ENCODE measurements around the gene ARMC9. TPM values are rescaled to one million over a fixed set of nuclear protein-coding genes. Genes with fewer than 3 reads are reported as not detected.

ARMC9 gene
- total RNA-seq, 2 experiments from 2014 or later: 2.3 to 2.5 TPM

GRCh38 chr2:231184319-231184718 lies 14.1 kb upstream of the ARMC9 start:
- intact Hi-C loops (cut with DNase I, micrococcal nuclease): no loop called here
- ATAC-seq: no peak
- peaks cover 6% of the 10 kb centered on the region for H3K4me1 Mint-ChIP-seq
- peaks cover 3% of the 10 kb centered on the region for H3K27me3 Mint-ChIP-seq
- ChIA-PET POLR2A (no interaction called here), CTCF (no interaction called here)
- no peaks in the 10 kb centered on the region for H3K9me3 Mint-ChIP-seq (ENCODE audit: low read depth)
- H3K36me3 Mint-ChIP-seq (ENCODE audit: low read depth): no peaks in the 10 kb centered on the region
- no peak overlapping the region for H3K4me3 Mint-ChIP-seq
- H3K27ac Mint-ChIP-seq: no peak overlapping the region
- no peak for DNase-seq

- Mint-ChIP-seq H3K9me3 (ENCODE audit: low read depth) (no peaks in the 10 kb centered on the region), H3K36me3 (ENCODE audit: low read depth) (no peaks in the 10 kb centered on the region), H3K27me3 (peaks cover 8% of the 10 kb centered on the region), H3K27ac (no peak overlapping the region), H3K4me3 (no peak overlapping the region), H3K4me1 (peaks cover under 1% of the 10 kb centered on the region)
- no peak for DNase-seq
- ATAC-seq: no peak
- ChIA-PET CTCF (interaction anchor here (1.0 kb wide), 1 partner anchor 18 kb away, joined by 3 read pairs; no protein-coding TSS in a partner anchor), POLR2A (no interaction called here)
- intact Hi-C loops (cut with DNase I, micrococcal nuclease): no loop called here
These were observed 13.2 kb upstream of the ARMC9 start for GRCh38 chr2:231185050-231185725.

DNA sequence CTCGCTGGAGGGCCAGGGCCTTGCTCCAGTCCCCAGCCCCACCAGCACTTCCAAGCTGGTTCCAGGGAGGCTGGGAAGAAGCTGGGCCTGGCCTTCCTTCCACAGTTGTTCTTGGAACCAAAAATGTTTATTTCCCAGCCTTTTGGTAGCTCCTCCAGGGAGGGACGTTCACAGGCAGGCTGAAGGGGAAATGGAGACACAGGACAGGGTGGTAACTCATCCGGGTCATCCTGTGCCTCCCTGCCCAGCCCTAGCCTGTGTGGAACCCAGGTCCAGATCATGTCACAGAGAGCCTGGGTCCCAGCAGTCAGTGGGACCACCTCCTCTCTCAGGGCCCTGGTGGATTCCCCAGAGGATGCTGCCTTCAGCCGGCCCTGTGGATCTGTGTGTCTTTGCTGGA lies 12.5 kb upstream of the ARMC9 start:
- H3K9me3 Mint-ChIP-seq (ENCODE audit: low read depth): no peaks in the 10 kb centered on the region
- H3K27ac Mint-ChIP-seq: no peak overlapping the region
- H3K36me3 Mint-ChIP-seq (ENCODE audit: low read depth): no peaks in the 10 kb centered on the region
- H3K4me3 Mint-ChIP-seq: no peak overlapping the region
- ChIA-PET POLR2A (interaction anchor here (0.5 kb wide), 1 partner anchor 164 kb away, joined by 3 read pairs; no protein-coding TSS in a partner anchor), CTCF (interaction anchor here (1.0 kb wide), 2 partner anchors 17 to 18 kb away, joined by 3 read pairs; no protein-coding TSS in a partner anchor)
- H3K27me3 Mint-ChIP-seq: peaks cover 9% of the 10 kb centered on the region
- no peak for DNase-seq
- intact Hi-C loops (cut with DNase I, micrococcal nuclease): no loop called here
- H3K4me1 Mint-ChIP-seq: no peaks in the 10 kb centered on the region
- no peak for ATAC-seq

- POLR2A ChIA-PET: interaction anchor here (0.5 kb wide), 1 partner anchor 164 kb away, joined by 3 read pairs; no protein-coding TSS in a partner anchor
- H3K9me3 Mint-ChIP-seq (ENCODE audit: low read depth): no peaks in the 10 kb centered on the region
These were observed 12.1 kb upstream of the ARMC9 start for GRCh38 chr2:231186325-231186724.

DNA sequence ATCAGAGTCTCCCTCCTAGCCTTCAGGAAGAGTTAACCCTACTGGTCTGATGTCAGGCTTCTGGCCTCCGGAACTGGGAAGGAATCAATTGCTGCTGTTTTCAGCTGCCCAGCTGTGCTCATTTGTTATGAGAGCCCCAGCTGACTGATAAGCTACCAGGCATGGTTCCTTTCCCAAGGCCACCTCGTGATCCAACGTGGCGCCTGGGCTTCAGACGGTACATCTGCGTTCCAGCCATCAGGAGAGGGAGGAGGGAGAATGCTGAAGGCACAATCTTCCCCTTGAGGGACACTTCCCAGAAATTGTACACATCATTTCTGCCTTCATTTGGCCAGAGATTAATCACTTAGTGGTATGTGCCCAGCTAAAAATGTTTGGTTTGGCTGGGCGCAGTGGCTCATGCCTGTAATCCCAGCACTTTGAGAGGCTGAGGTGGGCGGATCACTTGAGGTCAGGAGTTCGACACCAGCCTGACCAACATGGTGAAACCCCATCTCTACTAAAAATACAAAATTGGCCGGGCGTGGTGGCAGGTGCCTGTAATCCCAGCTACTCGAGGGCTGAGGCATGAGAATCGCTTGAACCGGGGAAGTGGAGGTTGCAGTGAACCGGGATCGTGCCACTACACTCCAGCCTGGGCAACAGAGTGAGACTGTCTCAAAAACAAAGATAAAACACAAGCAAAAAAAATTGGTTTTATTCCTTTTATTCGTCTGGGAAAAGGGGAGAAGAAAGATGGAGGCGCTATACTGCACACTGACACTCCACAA lies 10.5 kb upstream of the ARMC9 start:
- intact Hi-C loops (cut with DNase I, micrococcal nuclease): no loop called here
- H3K27me3 Mint-ChIP-seq: peaks cover 9% of the 10 kb centered on the region
- ChIA-PET POLR2A (no interaction called here), CTCF (interaction anchor here (0.6 kb wide), 1 partner anchor 49 kb away, joined by 3 read pairs; no protein-coding TSS in a partner anchor)
- DNase-seq: no peak
- no peaks in the 10 kb centered on the region for H3K4me1 Mint-ChIP-seq
- H3K4me3 Mint-ChIP-seq: no peak overlapping the region
- H3K9me3 Mint-ChIP-seq (ENCODE audit: low read depth): no peaks in the 10 kb centered on the region
- no peak for ATAC-seq
- no peak overlapping the region for H3K27ac Mint-ChIP-seq
- H3K36me3 Mint-ChIP-seq (ENCODE audit: low read depth): no peaks in the 10 kb centered on the region

More at GRCh38 chr2:231186325-231186724, 12.1 kb upstream of the ARMC9 start:
- intact Hi-C loops (cut with DNase I, micrococcal nuclease): no loop called here
- Mint-ChIP-seq H3K4me3 (no peak overlapping the region), H3K27ac (no peak overlapping the region), H3K4me1 (no peaks in the 10 kb centered on the region), H3K27me3 (peaks cover 9% of the 10 kb centered on the region), H3K36me3 (ENCODE audit: low read depth) (no peaks in the 10 kb centered on the region)
- no peak for DNase-seq
- CTCF ChIA-PET: interaction anchor here (1.0 kb wide), 1 partner anchor 18 kb away, joined by 3 read pairs; no protein-coding TSS in a partner anchor
- no peak for ATAC-seq

- DNase-seq: no peak
- CTCF ChIA-PET: interaction anchor here (1.2 kb wide), 1 partner anchor 17 kb away, joined by 3 read pairs; no protein-coding TSS in a partner anchor
- H3K4me1 Mint-ChIP-seq: no peaks in the 10 kb centered on the region
- peaks cover 9% of the 10 kb centered on the region for H3K27me3 Mint-ChIP-seq
- H3K9me3 Mint-ChIP-seq (ENCODE audit: low read depth): no peaks in the 10 kb centered on the region
- no peaks in the 10 kb centered on the region for H3K36me3 Mint-ChIP-seq (ENCODE audit: low read depth)
- no peak overlapping the region for H3K4me3 Mint-ChIP-seq
- POLR2A ChIA-PET: no interaction called here
- intact Hi-C loops (cut with DNase I, micrococcal nuclease): no loop called here
- no peak for ATAC-seq
- no peak overlapping the region for H3K27ac Mint-ChIP-seq
These were observed 9.8 kb upstream of the ARMC9 start for GRCh38 chr2:231188506-231189170.

- ATAC-seq (no peak), DNase-seq (no peak)
- Mint-ChIP-seq H3K36me3 (ENCODE audit: low read depth) (no peaks in the 10 kb centered on the region), H3K9me3 (ENCODE audit: low read depth) (no peaks in the 10 kb centered on the region), H3K27ac (no peak overlapping the region), H3K4me3 (no peak overlapping the region), H3K4me1 (no peaks in the 10 kb centered on the region), H3K27me3 (peaks cover 11% of the 10 kb centered on the region)
- intact Hi-C loops (cut with DNase I, micrococcal nuclease): no loop called here
- ChIA-PET POLR2A (no interaction called here), CTCF (interaction anchor here (1.2 kb wide), 1 partner anchor 17 kb away, joined by 3 read pairs; no protein-coding TSS in a partner anchor)
These were observed 9.3 kb upstream of the ARMC9 start for GRCh38 chr2:231189171-231189530.

DNA sequence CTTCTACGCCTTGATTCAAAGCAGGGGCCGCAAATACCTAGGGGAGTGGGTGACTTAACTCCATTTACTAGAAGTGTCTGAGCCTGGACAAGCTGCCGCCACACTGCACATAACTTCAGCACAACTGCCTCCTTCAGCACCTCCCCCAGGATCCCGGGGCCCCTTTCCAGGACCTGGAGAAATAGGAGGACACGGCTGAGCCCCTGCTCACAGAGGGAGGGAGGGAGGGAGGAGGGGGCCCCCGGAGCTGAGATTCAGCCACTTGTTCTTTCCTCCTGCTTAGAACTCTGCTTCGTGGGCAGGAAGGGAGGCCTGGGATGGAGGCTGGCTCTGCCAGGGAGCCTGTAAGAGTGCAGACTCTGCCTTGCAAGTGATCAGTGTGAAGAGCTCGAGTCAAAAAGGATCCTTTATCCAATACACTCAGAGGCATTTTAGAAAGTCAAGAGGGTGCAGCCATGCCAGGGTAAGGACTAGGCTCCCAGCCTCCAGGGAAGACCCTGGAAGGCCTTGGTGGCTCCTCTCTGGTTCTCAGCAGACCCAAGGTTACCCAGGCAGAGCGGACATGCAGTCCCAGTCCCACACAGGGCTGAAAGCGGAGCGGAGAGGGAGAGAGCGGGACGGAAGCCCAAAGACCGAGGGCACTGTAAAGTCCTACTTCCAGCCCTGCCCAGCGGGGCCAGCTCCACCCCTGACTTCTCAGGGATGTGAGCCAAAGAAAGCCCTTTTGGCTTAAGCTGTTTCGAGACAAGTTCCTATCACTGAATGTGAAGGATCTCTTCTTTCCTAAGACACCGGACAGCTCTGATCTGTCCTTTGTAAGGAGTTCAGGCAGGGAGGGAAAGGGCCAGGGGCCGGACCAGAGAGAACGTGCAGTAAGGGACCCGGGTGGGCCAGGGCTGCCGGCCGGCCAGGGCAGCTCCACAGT lies 8.6 kb upstream of the ARMC9 start:
- H3K9me3 Mint-ChIP-seq (ENCODE audit: low read depth): no peaks in the 10 kb centered on the region
- peaks cover 12% of the 10 kb centered on the region for H3K27me3 Mint-ChIP-seq
- POLR2A ChIA-PET: no interaction called here
- intact Hi-C loops (cut with DNase I, micrococcal nuclease): no loop called here
- CTCF ChIA-PET: interaction anchor here (1.2 kb wide), 2 partner anchors 17 to 18 kb away, joined by 3 read pairs; no protein-coding TSS in a partner anchor
- H3K36me3 Mint-ChIP-seq (ENCODE audit: low read depth): no peaks in the 10 kb centered on the region
- H3K4me1 Mint-ChIP-seq: no peaks in the 10 kb centered on the region
- H3K27ac Mint-ChIP-seq: no peak overlapping the region
- no peak overlapping the region for H3K4me3 Mint-ChIP-seq
- DNase-seq (no peak), ATAC-seq (no peak)

- intact Hi-C loops (cut with DNase I, micrococcal nuclease): no loop called here
- Mint-ChIP-seq H3K27me3 (peaks cover 12% of the 10 kb centered on the region), H3K27ac (no peak overlapping the region), H3K4me3 (no peak overlapping the region), H3K4me1 (no peaks in the 10 kb centered on the region), H3K36me3 (ENCODE audit: low read depth) (no peaks in the 10 kb centered on the region), H3K9me3 (ENCODE audit: low read depth) (no peaks in the 10 kb centered on the region)
- CTCF ChIA-PET: interaction anchor here (0.9 to 1.2 kb wide), 2 partner anchors 10 to 16 kb away, joined by 3 read pairs; no protein-coding TSS in a partner anchor
- DNase-seq (no peak), ATAC-seq (no peak)
- POLR2A ChIA-PET: no interaction called here
These were observed 7.8 kb upstream of the ARMC9 start for GRCh38 chr2:231190531-231191197.

All from activated CD4-positive, alpha-beta T cell treated with anti-CD3 and anti-CD28 coated beads for 36 hours (primary cell).